ENCODE data around the gene RNF114. TPM values are rescaled to one million over a fixed set of nuclear protein-coding genes. Genes with fewer than 3 reads are reported as not detected.

The RNF114 gene
- total and polyA plus RNA-seq, 2 donors (not counting 1 experiment from before 2014, with no cell fraction given), result 65.2 to 70.2 TPM

GRCh38 chr20:49987015-49987867 is 51.0 kb downstream of the RNF114 start:
- Histone ChIP-seq H3K4me2 (ENCODE audit: extremely low read depth, insufficient read depth, low read length) (peak overlapping the region; percentile 15), H3K27me3 (ENCODE audit: control insufficient read depth, insufficient read depth, low read length) (no peaks in the 10 kb centered on the region), H3K79me2 (ENCODE audit: control insufficient read depth, insufficient read depth, low read length) (peaks cover 35% of the 10 kb centered on the region), H4K20me1 (ENCODE audit: control insufficient read depth, extremely low read depth, insufficient read depth, low read length) (no peaks in the 10 kb centered on the region), H3K27ac (ENCODE audit: insufficient read depth, low read length) (no peak overlapping the region), H3K4me1 (ENCODE audit: control insufficient read depth, extremely low read depth, insufficient read depth, low read length) (peaks cover 36% of the 10 kb centered on the region), H2AFZ (ENCODE audit: low read length) (no peak overlapping the region), H3K9ac (ENCODE audit: insufficient read depth, low read length) (no peak overlapping the region), H3K4me3 (replicated peaks in 1 of 4; ENCODE audit: control extremely low read depth in 1 of 4, insufficient read depth in 1 of 4, low read depth in 3 of 4, low read length in 4 of 4) (peak overlapping the region in 1 of 4 experiments; percentile 10), H3K36me3 (ENCODE audit: control insufficient read depth, insufficient read depth, low read length) (peaks cover 10% of the 10 kb centered on the region), H3K9me3 (ENCODE audit: control insufficient read depth, insufficient read depth, low read depth, low read length) (no peaks in the 10 kb centered on the region)
- TF ChIP-seq, protein P1, sequence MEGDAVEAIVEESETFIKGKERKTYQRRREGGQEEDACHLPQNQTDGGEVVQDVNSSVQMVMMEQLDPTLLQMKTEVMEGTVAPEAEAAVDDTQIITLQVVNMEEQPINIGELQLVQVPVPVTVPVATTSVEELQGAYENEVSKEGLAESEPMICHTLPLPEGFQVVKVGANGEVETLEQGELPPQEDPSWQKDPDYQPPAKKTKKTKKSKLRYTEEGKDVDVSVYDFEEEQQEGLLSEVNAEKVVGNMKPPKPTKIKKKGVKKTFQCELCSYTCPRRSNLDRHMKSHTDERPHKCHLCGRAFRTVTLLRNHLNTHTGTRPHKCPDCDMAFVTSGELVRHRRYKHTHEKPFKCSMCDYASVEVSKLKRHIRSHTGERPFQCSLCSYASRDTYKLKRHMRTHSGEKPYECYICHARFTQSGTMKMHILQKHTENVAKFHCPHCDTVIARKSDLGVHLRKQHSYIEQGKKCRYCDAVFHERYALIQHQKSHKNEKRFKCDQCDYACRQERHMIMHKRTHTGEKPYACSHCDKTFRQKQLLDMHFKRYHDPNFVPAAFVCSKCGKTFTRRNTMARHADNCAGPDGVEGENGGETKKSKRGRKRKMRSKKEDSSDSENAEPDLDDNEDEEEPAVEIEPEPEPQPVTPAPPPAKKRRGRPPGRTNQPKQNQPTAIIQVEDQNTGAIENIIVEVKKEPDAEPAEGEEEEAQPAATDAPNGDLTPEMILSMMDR (conservative IDR thresholded peaks at IDR 0.05 in 1 of 2, IDR thresholded peaks at IDR 0.05 in 1 of 2; ENCODE audit: low read depth in 1 of 2, low read length in 2 of 2), result no peak
- no peak for TF ChIP-seq EZH2 (IDR thresholded peaks at IDR 0.05; ENCODE audit: low read length, missing control alignments)
- peak in 1 of 2 donors; percentile 63 for DNase-seq (ENCODE audit: low read depth in 2 of 2)

DNA sequence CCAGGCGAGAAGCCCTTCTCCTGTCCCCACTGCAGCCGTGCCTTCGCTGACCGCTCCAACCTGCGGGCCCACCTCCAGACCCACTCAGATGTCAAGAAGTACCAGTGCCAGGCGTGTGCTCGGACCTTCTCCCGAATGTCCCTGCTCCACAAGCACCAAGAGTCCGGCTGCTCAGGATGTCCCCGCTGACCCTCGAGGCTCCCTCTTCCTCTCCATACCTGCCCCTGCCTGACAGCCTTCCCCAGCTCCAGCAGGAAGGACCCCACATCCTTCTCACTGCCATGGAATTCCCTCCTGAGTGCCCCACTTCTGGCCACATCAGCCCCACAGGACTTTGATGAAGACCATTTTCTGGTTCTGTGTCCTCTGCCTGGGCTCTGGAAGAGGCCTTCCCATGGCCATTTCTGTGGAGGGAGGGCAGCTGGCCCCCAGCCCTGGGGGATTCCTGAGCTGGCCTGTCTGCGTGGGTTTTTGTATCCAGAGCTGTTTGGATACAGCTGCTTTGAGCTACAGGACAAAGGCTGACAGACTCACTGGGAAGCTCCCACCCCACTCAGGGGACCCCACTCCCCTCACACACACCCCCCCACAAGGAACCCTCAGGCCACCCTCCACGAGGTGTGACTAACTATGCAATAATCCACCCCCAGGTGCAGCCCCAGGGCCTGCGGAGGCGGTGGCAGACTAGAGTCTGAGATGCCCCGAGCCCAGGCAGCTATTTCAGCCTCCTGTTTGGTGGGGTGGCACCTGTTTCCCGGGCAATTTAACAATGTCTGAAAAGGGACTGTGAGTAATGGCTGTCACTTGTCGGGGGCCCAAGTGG is 51.9 kb downstream of the RNF114 start:
- Histone ChIP-seq H3K27ac (ENCODE audit: insufficient read depth, low read length) (peak overlapping the region; percentile 93), H3K4me2 (ENCODE audit: extremely low read depth, insufficient read depth, low read length) (peak overlapping the region; percentile 26), H4K20me1 (ENCODE audit: control insufficient read depth, extremely low read depth, insufficient read depth, low read length) (no peaks in the 10 kb centered on the region), H3K4me3 (replicated peaks in 1 of 4; ENCODE audit: control extremely low read depth in 1 of 4, insufficient read depth in 1 of 4, low read depth in 3 of 4, low read length in 4 of 4) (no peak overlapping the region), H3K36me3 (ENCODE audit: control insufficient read depth, insufficient read depth, low read length) (peaks cover 10% of the 10 kb centered on the region), H2AFZ (ENCODE audit: low read length) (no peak overlapping the region), H3K9ac (ENCODE audit: insufficient read depth, low read length) (no peak overlapping the region), H3K4me1 (ENCODE audit: control insufficient read depth, extremely low read depth, insufficient read depth, low read length) (peaks cover 34% of the 10 kb centered on the region), H3K27me3 (ENCODE audit: control insufficient read depth, insufficient read depth, low read length) (no peaks in the 10 kb centered on the region), H3K79me2 (ENCODE audit: control insufficient read depth, insufficient read depth, low read length) (peaks cover 32% of the 10 kb centered on the region), H3K9me3 (ENCODE audit: control insufficient read depth, insufficient read depth, low read depth, low read length) (no peaks in the 10 kb centered on the region)
- TF ChIP-seq, protein P1 (conservative IDR thresholded peaks at IDR 0.05 in 1 of 2, IDR thresholded peaks at IDR 0.05 in 1 of 2; ENCODE audit: low read depth in 1 of 2, low read length in 2 of 2), result no peak
- TF ChIP-seq EZH2 (IDR thresholded peaks at IDR 0.05; ENCODE audit: low read length, missing control alignments), result no peak
- DNase-seq (ENCODE audit: low read depth in 2 of 2), result peak in 1 of 2 donors; percentile 61
